ENCODE measurements around the gene CAMTA1. TPM values are rescaled to one million over a fixed set of nuclear protein-coding genes. Genes with fewer than 3 reads are reported as not detected.
A peak's percentile ranks its signal among the peaks of the same experiment; 100 is the strongest.

CAMTA1 gene
- total RNA-seq, 2 experiments from 2014 or later, result 45.5 to 45.6 TPM

DNA sequence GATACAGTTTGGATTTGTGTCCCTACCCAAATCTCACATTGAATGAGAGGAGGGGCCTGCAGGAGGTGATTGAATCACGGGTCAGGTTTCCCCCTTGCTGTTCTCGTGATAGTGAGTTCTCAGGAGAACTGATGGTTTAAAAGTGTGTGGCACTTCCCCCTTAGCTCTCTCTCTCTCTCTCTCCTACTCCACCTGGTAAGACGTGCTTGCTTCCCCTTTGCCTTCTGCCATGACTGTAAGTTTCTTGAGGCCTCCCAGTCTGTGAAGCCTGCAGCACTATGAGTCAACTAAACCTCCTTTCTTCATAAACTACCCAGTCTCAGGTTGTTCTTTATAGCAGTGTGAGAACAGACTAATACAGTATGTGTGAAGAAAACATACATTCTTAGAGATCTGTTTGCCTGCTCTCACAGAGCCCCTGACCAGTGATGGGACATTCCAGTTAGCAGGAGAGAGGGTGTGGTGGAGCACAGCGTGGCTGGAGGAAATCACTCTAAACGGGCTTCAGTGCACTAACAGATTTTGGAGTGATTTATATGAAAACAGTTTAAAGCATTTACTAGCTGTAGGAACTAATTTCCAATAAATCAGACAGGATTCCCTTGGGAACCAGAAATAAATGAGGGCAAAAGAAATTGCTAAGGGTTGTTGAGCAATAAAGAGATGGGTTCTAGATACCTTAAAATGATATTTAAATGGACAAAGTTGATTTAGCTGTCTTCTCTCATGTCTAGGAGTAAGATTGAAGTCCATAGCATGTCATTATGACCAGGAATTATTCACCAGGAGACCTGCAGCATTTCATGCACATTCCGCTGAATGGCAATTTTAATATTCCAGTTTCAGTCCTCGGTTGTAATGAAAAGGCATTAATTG, 411.0 kb downstream of the CAMTA1 start:
- POLR2A ChIA-PET, result no interaction called here
- H3K4me3 Mint-ChIP-seq, result no peak overlapping the region

DNA sequence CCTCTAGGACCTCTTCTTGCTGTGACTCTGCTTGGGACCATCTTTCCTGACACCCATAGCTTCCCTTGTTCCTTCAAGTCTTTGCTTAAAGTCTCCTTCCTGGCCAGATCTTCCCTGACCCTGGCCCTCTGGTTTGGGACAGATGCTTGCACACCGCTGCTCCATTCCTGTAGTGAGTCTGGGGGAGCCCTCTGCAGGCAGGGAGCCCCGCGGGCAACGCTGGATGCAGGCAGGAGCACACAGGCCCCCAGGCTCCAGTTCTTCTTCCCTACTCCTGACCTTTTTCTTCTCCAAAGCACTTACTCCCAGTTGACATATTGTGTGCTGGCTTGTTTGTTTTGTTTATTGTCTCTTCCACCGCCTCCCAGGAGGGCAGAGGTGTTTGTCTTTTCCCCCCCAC, 413.4 kb downstream of the CAMTA1 start:
- H3K4me3 Mint-ChIP-seq, result no peak overlapping the region
- no peak overlapping the region for H3K27ac Mint-ChIP-seq
- ATAC-seq (ENCODE audit: low read depth) (no peak), DNase-seq (no peak)
- H3K27me3 Mint-ChIP-seq, result peaks cover 6% of the 10 kb centered on the region
- H3K9me3 Mint-ChIP-seq, result no peaks in the 10 kb centered on the region
- H3K36me3 Mint-ChIP-seq, result no peaks in the 10 kb centered on the region
- H3K4me1 Mint-ChIP-seq, result no peaks in the 10 kb centered on the region
- POLR2A ChIA-PET, result no interaction called here

More for the DNA sequence above, 411.0 kb downstream of the CAMTA1 start:
- DNase-seq (no peak), ATAC-seq (ENCODE audit: low read depth) (no peak)
- Mint-ChIP-seq H3K27me3 (no peaks in the 10 kb centered on the region), H3K27ac (no peak overlapping the region), H3K9me3 (no peaks in the 10 kb centered on the region), H3K4me1 (no peaks in the 10 kb centered on the region), H3K36me3 (no peaks in the 10 kb centered on the region)

DNA sequence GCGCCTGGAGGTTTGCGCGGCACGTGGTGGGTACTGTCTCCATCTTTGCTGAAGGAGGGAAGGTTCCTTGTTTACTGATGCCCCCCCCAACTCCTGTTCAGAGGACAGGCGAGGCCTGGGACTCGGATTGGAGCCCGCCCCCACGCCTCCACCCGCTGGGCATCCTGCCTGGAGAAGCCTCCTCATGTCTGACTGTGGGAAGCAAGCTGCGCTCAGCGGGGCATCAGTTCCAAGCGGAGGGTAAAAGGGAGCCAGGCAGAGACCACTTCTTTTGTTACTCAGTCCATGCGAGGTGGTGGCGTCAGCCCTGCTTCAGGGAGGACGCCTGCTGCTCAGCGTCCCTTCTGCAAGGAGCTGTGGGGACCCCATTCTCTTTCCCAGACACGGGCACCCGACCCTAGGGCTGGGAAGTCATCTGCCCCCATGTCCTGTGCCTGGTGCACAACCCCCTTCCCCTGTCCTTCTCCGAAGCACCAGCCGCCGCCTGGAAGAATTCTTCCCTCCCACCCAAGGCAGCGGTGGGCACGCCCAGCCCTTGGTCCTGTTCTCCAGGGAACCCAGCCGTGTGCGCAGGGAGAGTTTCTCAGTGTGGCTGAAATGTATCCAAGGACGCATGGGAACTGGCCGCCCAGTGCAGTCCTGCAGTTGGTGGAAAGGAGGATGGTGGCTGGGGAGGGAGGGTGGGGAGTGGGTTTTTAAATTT, 414.0 kb downstream of the CAMTA1 start:
- ATAC-seq (ENCODE audit: low read depth), result no peak
- no peak overlapping the region for H3K27ac Mint-ChIP-seq
- POLR2A ChIA-PET, result no interaction called here
- peaks cover 6% of the 10 kb centered on the region for H3K27me3 Mint-ChIP-seq
- H3K9me3 Mint-ChIP-seq, result no peaks in the 10 kb centered on the region
- H3K4me3 Mint-ChIP-seq, result no peak overlapping the region
- DNase-seq, result no peak
- H3K4me1 Mint-ChIP-seq, result no peaks in the 10 kb centered on the region
- H3K36me3 Mint-ChIP-seq, result no peaks in the 10 kb centered on the region

DNA sequence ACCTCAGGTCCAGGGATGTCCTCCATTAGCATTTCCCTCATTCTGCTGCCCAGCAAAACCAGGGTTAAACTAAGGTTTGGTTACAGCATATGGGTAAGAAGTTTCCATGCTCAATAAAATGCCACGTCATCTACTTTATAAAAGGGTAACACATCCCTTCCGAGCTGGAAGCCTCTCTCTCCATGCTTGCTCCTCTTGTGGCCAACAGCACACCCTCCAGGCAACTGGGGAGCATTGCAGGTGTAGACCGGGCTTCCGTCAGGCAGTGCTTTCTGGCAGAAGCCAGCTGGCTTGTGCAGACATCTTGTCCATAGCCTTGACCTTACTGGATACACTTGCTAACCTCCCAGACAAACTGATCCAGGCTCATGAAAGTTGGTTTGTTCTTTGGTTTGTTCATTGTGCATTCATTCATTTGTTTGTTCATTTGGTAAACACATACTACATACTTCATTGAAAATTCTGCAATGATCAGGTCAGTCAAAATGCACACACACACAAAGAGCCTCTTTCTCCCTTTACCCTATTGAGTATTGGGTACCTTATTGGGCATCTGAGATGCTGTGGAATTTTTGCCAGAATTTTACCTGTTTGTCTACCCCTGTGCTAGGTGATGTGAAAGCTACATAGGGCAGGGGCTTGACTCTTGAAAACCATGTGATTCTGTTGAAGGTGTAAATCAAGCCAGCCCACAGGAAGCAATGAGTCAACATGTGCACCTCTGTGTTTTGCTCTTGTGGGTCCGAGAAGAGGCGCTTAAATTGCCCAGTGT, 422.8 kb downstream of the CAMTA1 start:
- ATAC-seq (ENCODE audit: low read depth), result peak; percentile 58
- Mint-ChIP-seq H3K27ac (no peak overlapping the region), H3K27me3 (peaks cover 27% of the 10 kb centered on the region), H3K36me3 (no peaks in the 10 kb centered on the region), H3K4me3 (no peak overlapping the region), H3K9me3 (no peaks in the 10 kb centered on the region), H3K4me1 (no peaks in the 10 kb centered on the region)
- POLR2A ChIA-PET, result no interaction called here
- DNase-seq, result no peak

DNA sequence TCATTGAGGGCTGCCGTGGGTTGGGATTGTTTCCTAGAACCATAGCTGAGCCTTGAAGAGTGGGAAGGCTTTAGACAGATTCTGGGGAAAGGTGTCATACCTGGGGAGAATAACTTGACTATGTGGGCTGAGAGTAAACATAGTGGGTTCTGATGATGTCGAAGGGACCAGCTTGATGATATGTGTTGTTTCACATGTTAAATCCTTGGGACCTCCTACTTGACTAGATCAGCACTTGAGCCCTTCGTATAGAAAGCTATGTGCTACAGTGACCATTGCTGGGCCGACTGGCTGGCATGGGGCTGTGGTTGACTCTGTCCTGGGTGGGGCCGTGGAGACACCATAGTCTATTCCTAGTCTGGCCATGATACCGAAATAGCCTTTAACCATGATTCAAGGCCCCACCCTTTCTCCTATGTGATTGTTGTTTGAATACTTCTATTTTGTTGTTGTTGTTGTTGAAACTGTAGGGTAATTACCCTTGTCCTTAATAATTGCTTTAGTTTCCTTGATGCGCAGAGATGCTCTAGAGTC, 423.5 kb downstream of the CAMTA1 start:
- Mint-ChIP-seq H3K4me1 (no peaks in the 10 kb centered on the region), H3K9me3 (no peaks in the 10 kb centered on the region), H3K4me3 (no peak overlapping the region)

DNA sequence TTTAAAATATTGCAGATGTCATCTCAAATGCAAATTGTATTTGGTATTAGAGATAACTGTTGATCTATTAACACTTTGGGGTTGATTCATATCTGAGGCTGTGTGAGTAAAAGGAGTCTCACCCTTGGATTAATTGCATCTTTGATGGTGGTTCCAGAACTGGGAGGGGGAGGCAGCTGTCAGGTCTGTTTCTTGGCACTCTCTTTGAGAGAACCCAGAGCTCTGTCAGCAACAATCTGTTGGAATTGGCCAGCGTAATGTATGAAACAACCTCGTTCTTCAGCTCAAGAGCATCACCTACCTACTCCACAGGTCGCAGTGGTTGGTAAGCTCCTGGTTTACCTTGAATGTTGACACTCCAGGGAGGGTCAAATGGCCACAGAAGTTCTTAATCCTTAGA, 424.1 kb downstream of the CAMTA1 start:
- H3K27ac Mint-ChIP-seq, result no peak overlapping the region
- H3K27me3 Mint-ChIP-seq, result peaks cover 23% of the 10 kb centered on the region
- DNase-seq, result no peak
- ATAC-seq (ENCODE audit: low read depth), result no peak
- POLR2A ChIA-PET, result no interaction called here
- H3K4me1 Mint-ChIP-seq, result no peaks in the 10 kb centered on the region
- no peaks in the 10 kb centered on the region for H3K36me3 Mint-ChIP-seq
- no peaks in the 10 kb centered on the region for H3K9me3 Mint-ChIP-seq
- H3K4me3 Mint-ChIP-seq, result no peak overlapping the region

More for the DNA sequence above, 423.5 kb downstream of the CAMTA1 start:
- ATAC-seq (ENCODE audit: low read depth), result no peak
- DNase-seq, result no peak
- POLR2A ChIA-PET, result no interaction called here
- Mint-ChIP-seq H3K36me3 (no peaks in the 10 kb centered on the region), H3K27me3 (peaks cover 23% of the 10 kb centered on the region), H3K27ac (no peak overlapping the region)

DNA sequence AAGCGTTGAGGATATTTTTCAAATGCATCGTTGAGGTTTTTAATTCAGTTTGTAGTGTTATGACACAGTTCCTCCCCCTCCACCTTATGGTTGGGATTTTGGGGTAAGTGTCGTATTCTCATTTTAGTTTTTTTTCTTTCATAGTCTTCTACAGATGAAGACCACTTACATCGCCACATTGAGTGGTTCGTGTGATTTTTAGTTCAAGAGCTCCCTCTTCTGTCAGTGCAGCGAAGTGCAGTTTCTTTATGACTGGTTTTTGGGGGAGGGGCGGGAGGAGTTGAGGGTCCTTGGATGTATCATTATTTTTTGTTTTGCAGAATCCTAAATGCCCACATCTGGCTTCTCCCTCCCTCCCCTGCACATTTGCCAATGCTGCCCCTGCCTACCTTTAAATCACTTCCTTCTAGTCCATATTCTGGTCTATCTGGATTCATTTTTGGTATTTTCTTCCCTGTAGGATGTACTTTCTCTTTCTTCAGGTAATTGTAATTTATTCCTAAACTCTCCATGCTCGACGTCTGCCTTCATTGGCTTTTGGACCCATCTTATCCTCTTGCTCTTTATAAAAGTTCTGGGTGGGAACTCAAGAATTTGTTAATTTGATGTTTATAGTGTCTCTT, 433.1 kb downstream of the CAMTA1 start:
- no peak overlapping the region for H3K4me3 Mint-ChIP-seq
- ATAC-seq (ENCODE audit: low read depth), result no peak
- H3K4me1 Mint-ChIP-seq, result no peaks in the 10 kb centered on the region
- no peaks in the 10 kb centered on the region for H3K9me3 Mint-ChIP-seq
- no peak for DNase-seq
- H3K27me3 Mint-ChIP-seq, result peaks cover 21% of the 10 kb centered on the region
- POLR2A ChIA-PET, result no interaction called here
- H3K36me3 Mint-ChIP-seq, result no peaks in the 10 kb centered on the region
- H3K27ac Mint-ChIP-seq, result no peak overlapping the region

DNA sequence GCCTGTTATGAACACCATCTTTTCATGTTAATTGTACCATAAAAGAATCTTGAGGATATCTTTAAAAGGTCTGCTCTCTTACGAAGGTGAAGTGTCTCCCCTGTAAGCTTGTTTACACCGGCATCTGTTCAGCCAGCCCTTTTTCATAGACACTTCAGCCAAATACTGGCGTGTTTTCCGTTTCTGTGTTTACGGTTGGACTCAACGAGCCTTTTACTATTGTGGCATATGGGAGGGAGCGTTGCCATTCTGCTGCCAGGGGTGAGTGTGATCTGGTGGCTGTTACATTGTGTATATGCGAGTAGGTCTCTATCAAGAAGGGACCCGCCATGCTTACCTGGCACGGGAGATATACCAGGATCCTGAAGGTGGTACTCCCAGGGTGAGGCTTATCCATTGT, 433.8 kb downstream of the CAMTA1 start:
- H3K36me3 Mint-ChIP-seq, result no peaks in the 10 kb centered on the region
- no peak for ATAC-seq (ENCODE audit: low read depth)
- H3K4me3 Mint-ChIP-seq, result no peak overlapping the region
- H3K27ac Mint-ChIP-seq, result no peak overlapping the region
- H3K4me1 Mint-ChIP-seq, result no peaks in the 10 kb centered on the region
- DNase-seq, result no peak
- peaks cover 21% of the 10 kb centered on the region for H3K27me3 Mint-ChIP-seq
- POLR2A ChIA-PET, result no interaction called here
- H3K9me3 Mint-ChIP-seq, result no peaks in the 10 kb centered on the region

DNA sequence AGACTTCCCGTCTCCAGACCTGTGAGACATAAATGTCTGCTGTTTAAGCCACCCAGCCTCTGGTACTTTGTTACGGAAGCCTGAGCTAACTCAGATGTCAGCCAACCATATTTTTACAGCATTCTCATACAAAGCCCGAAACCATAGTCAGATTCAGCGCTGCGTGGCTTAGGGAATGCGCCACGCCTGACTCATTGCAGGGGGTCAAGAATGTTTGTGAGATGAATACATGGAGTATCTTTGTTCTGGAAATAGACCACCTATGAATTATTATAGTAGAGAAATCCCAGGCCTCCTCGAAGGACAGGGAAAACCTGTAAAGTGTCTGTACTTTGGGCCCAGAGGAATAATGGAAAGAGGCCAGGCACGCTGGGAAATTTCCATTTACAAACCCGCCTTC, 434.8 kb downstream of the CAMTA1 start:
- Mint-ChIP-seq H3K27ac (no peak overlapping the region), H3K27me3 (peaks cover 14% of the 10 kb centered on the region), H3K9me3 (no peaks in the 10 kb centered on the region), H3K4me3 (no peak overlapping the region), H3K36me3 (no peaks in the 10 kb centered on the region), H3K4me1 (no peaks in the 10 kb centered on the region)
- ATAC-seq (ENCODE audit: low read depth) (no peak), DNase-seq (no peak)
- POLR2A ChIA-PET, result no interaction called here

DNA sequence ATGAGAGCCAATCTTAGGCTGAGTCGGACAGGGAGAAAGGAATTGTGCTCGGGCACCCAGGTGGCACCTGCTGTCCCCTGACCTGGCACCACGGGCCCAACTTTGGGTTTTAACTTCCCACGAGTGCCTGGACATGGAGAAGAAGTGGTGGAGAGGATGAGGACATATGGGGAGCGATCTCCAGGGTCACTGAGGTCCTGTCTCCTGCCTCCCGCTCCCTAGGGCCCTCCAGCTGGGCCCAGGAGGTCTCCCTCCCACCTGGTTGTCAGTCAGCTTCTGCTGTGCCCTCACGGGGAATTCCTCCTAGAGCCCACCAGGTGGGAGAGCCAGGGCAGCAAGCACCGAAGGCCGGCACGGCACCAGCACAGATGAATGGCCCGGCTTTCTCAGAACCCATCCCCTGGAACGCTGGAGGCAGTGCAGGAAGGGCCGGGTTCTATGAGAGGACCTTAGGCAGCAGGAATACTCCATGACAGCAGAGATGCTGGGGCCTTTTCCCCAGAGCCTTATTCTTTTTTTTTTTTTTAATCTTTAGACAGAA, 435.5 kb downstream of the CAMTA1 start:
- Mint-ChIP-seq H3K9me3 (no peaks in the 10 kb centered on the region), H3K4me1 (no peaks in the 10 kb centered on the region), H3K36me3 (no peaks in the 10 kb centered on the region), H3K27ac (no peak overlapping the region), H3K4me3 (no peak overlapping the region), H3K27me3 (peaks cover 12% of the 10 kb centered on the region)
- no peak for ATAC-seq (ENCODE audit: low read depth)
- POLR2A ChIA-PET, result no interaction called here
- DNase-seq, result no peak

DNA sequence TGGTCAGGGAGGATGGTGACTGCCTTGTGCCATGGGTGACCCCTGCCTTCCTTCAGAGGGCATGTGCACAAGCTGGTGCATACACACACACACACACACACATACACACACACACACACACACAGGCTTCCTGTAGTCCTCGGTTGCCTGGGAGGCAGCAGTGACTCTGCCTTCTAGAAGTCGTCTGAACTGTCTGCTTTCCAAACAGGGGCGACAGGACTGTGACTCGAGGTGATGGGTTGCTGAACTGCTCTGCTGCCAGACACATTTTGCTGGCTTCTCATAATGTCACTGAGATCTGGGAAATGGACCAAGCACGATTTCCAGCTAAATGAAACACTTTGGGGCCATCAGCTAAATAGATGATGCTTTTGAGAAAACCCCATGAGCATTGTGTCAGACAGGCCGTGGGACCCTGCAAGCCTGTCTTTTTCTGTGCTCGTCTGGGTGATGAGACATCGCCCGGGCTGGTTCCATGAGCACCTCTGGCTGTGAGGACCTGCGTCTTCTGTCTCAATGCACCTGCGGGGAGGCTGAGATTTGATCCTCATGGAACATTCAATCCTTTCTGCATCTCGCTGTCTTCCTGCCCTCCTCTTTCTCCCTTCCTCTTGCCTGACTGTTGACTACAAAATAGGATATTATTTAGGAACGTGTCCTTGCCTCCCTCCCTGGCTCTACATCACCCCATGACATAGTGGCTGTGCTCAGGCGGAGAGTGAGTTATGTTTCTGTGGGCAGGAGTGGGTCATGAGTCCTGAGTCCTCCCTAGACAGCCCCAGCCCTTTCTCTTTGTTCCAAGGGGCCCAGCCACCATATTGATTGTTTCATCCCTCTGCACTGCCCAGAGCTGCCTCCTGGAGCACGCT, 436.8 kb downstream of the CAMTA1 start:
- ATAC-seq (ENCODE audit: low read depth), result no peak
- Mint-ChIP-seq H3K27me3 (peaks cover 4% of the 10 kb centered on the region), H3K9me3 (no peaks in the 10 kb centered on the region), H3K4me1 (no peaks in the 10 kb centered on the region), H3K4me3 (no peak overlapping the region), H3K27ac (no peak overlapping the region), H3K36me3 (no peaks in the 10 kb centered on the region)
- POLR2A ChIA-PET, result no interaction called here
- DNase-seq, result no peak

DNA sequence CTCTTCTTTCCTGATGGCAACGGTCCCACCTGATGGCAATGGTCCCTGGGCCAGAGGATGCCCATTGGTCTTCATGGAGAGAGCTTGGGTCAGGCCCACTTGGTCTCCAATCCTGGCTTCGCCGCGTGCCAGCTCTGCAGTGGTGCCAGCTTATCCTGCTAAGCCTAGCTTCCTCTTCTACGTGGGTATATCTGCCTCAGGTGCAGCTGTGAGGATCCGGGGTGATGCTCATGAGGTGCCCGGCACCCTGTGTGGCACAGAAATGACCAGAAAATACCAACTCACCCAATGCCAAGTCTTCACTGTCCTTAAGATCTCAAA, 437.4 kb downstream of the CAMTA1 start:
- DNase-seq (no peak), ATAC-seq (ENCODE audit: low read depth) (no peak)
- no peak overlapping the region for H3K4me3 Mint-ChIP-seq
- no peaks in the 10 kb centered on the region for H3K36me3 Mint-ChIP-seq
- H3K4me1 Mint-ChIP-seq, result no peaks in the 10 kb centered on the region
- H3K9me3 Mint-ChIP-seq, result no peaks in the 10 kb centered on the region
- H3K27ac Mint-ChIP-seq, result no peak overlapping the region
- POLR2A ChIA-PET, result no interaction called here
- peaks cover 3% of the 10 kb centered on the region for H3K27me3 Mint-ChIP-seq
